ENCODE data around the gene AIMP1.

DNA sequence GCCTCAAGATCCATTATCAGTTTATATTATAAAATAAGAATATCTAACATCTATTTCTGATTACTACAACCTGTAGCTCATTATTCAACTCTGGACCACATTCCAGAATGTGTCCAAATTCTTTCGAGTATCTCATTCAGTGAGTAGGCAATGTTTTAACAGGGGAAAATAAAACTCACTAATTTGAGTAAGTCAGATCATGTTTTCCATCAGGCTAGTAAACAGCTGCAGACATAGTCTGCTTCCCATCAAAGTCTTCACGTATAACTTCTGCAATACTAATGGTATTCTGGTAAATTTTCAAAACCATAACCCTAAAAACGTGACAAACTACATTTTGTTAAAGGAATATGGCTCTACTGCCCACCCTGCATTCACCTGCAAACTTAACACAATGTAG lies 32.1 kb upstream of the AIMP1 start:
- TF ChIP-seq POLR2AphosphoS5 (IDR thresholded peaks at IDR 0.05; ENCODE audit: low read depth), result no peak
- TF ChIP-seq CTCF (IDR thresholded peaks at IDR 0.05; ENCODE audit: insufficient read depth, low read length), result no peak
- TF ChIP-seq, protein P1, sequence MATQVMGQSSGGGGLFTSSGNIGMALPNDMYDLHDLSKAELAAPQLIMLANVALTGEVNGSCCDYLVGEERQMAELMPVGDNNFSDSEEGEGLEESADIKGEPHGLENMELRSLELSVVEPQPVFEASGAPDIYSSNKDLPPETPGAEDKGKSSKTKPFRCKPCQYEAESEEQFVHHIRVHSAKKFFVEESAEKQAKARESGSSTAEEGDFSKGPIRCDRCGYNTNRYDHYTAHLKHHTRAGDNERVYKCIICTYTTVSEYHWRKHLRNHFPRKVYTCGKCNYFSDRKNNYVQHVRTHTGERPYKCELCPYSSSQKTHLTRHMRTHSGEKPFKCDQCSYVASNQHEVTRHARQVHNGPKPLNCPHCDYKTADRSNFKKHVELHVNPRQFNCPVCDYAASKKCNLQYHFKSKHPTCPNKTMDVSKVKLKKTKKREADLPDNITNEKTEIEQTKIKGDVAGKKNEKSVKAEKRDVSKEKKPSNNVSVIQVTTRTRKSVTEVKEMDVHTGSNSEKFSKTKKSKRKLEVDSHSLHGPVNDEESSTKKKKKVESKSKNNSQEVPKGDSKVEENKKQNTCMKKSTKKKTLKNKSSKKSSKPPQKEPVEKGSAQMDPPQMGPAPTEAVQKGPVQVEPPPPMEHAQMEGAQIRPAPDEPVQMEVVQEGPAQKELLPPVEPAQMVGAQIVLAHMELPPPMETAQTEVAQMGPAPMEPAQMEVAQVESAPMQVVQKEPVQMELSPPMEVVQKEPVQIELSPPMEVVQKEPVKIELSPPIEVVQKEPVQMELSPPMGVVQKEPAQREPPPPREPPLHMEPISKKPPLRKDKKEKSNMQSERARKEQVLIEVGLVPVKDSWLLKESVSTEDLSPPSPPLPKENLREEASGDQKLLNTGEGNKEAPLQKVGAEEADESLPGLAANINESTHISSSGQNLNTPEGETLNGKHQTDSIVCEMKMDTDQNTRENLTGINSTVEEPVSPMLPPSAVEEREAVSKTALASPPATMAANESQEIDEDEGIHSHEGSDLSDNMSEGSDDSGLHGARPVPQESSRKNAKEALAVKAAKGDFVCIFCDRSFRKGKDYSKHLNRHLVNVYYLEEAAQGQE (IDR thresholded peaks at IDR 0.05; ENCODE audit: insufficient replicate concordance, low read depth), result no peak
- no peak for TF ChIP-seq SPI1 (IDR thresholded peaks at IDR 0.05; ENCODE audit: borderline replicate concordance, low read depth)
- TF ChIP-seq GABPA (IDR thresholded peaks at IDR 0.05; ENCODE audit: low read depth), result no peak
